PC-3 (cell line): ENCODE data around the gene ETFB. TPM values are rescaled to one million over a fixed set of nuclear protein-coding genes. Genes with fewer than 3 reads are reported as not detected.
A peak's percentile ranks its signal among the peaks of the same experiment; 100 is the strongest.

Experiments used
- ATAC-seq: fragments of 200-7000 bp; cut with Tn5 transposase; 2 replicates; pipeline ENCODE4 v1.9.1; 2020; ENCODE audit warnings: mild to moderate bottlenecking, moderate library complexity
- BruUV-seq: library from RNA; stranded (reverse); fragments of 400-500 nt; replicated peaks from 2 replicates; lab custom pipeline; 2021; lab: Mats Ljungman, UMichigan
- CTCF ChIA-PET: fragments of 300-600 bp; sonication (Branson Sonifier 250); formaldehyde crosslinking; loops from one replicate; lab custom pipeline; 2022; ENCODE audit warnings: antibody characterized with exemption; lab: Charles Lee
- POLR2A ChIA-PET: fragments of 300-600 bp; sonication (Branson Sonifier 250); formaldehyde crosslinking; loops from one replicate; lab custom pipeline; 2022; ENCODE audit warnings: antibody characterized with exemption; ENCODE audit not compliant: unreplicated experiment; lab: Charles Lee
- DNase-seq: peaks from one replicate; pipeline ENCODE4 v3.0.0-alpha.2; 2015
- H2AFZ ChIP-seq: fragments of 300-600 bp; sonication (generic); 2 replicates; pipeline ENCODE4 v1.6.0; 2016; ENCODE audit warnings: antibody characterized with exemption, low read length
- H3F3A ChIP-seq: fragments of 300-600 bp; sonication (generic); one replicate; pipeline ENCODE4 v1.6.0; 2017; ENCODE audit warnings: antibody characterized with exemption, low read length, control low read depth, mild to moderate bottlenecking; ENCODE audit not compliant: unreplicated experiment
- H3K27ac ChIP-seq: fragments of 300-600 bp; sonication (generic); 2 replicates; pipeline ENCODE4 v1.5.1; 2016; ENCODE audit warnings: mild to moderate bottlenecking, low read length
- H3K27me3 ChIP-seq: fragments of 300-600 bp; sonication (generic); 2 replicates; pipeline ENCODE4 v1.6.1; 2016; ENCODE audit warnings: low read length, mixed read lengths
- H3K36me3 ChIP-seq: fragments of 300-600 bp; sonication (generic); 2 replicates; pipeline ENCODE4 v1.6.1; 2016; ENCODE audit warnings: low read depth, mixed run types, low read length, mixed read lengths
- H3K4me1 ChIP-seq: fragments of 300-600 bp; sonication (generic); 2 replicates; pipeline ENCODE4 v1.5.1; 2016; ENCODE audit warnings: low read length; ENCODE audit not compliant: insufficient read depth
- H3K4me2 ChIP-seq: fragments of 300-600 bp; sonication (generic); 2 replicates; pipeline ENCODE4 v1.6.0; 2016; ENCODE audit warnings: low read length
- H3K4me3 ChIP-seq: fragments of 300-600 bp; sonication (generic); 2 replicates; pipeline ENCODE4 v1.5.1; 2016; ENCODE audit warnings: mild to moderate bottlenecking, low read length, mixed read lengths
- H3K79me2 ChIP-seq: fragments of 300-600 bp; sonication (generic); 2 replicates; pipeline ENCODE4 v1.6.1; 2017; ENCODE audit warnings: low read length, mixed read lengths
- H3K9ac ChIP-seq: fragments of 300-600 bp; sonication (generic); 2 replicates; pipeline ENCODE4 v1.6.0; 2016; ENCODE audit warnings: mild to moderate bottlenecking, low read length
- H3K9me2 ChIP-seq: fragments of 300-600 bp; sonication (generic); replicated peaks from 2 replicates; pipeline ENCODE4 v1.6.1; 2016; ENCODE audit warnings: mixed run types, low read length, mixed read lengths
- H3K9me3 ChIP-seq: fragments of 300-600 bp; sonication (generic); 2 replicates; pipeline ENCODE4 v1.6.1; 2016; ENCODE audit warnings: low read length, mixed read lengths
- H4K20me1 ChIP-seq: fragments of 300-600 bp; sonication (generic); 2 replicates; pipeline ENCODE4 v1.6.1; 2016; ENCODE audit warnings: low read length, mixed read lengths
- EZH2 ChIP-seq: fragments of 300-600 bp; sonication (generic); IDR thresholded peaks from one replicate; pipeline ENCODE4 v1.6.1; 2017; ENCODE audit warnings: antibody characterized with exemption, mild to moderate bottlenecking, low read length; ENCODE audit not compliant: unreplicated experiment
- EZH2phosphoT487 ChIP-seq: fragments of 300-600 bp; sonication (generic); IDR thresholded peaks from 2 replicates; pipeline ENCODE4 v1.6.1; 2018; ENCODE audit warnings: mild to moderate bottlenecking, antibody characterized with exemption, low read length, borderline replicate concordance
- intact Hi-C: fragments of 100-400 bp; cut with micrococcal nuclease; formaldehyde crosslinking; loops from 2 replicates; pipeline ENCODE4 v1.9.0; 2023
- total RNA-seq: library from RNA; depleted of rRNA; stranded (reverse); fragments of >200 nt; gene quantifications from 2 replicates; pipeline ENCODE4 v1.2.3, GENCODE V29; 2014
- TF ChIP-seq, protein P1 (sequence below): fragments of 300-600 bp; sonication (generic); conservative IDR thresholded peaks from 2 replicates; pipeline ENCODE4 v1.5.1; 2017; ENCODE audit warnings: antibody characterized with exemption, low read depth, mild to moderate bottlenecking, low read length

Gene ETFB
- total RNA-seq, 1 experiment from 2014 or later: 249 TPM

DNA sequence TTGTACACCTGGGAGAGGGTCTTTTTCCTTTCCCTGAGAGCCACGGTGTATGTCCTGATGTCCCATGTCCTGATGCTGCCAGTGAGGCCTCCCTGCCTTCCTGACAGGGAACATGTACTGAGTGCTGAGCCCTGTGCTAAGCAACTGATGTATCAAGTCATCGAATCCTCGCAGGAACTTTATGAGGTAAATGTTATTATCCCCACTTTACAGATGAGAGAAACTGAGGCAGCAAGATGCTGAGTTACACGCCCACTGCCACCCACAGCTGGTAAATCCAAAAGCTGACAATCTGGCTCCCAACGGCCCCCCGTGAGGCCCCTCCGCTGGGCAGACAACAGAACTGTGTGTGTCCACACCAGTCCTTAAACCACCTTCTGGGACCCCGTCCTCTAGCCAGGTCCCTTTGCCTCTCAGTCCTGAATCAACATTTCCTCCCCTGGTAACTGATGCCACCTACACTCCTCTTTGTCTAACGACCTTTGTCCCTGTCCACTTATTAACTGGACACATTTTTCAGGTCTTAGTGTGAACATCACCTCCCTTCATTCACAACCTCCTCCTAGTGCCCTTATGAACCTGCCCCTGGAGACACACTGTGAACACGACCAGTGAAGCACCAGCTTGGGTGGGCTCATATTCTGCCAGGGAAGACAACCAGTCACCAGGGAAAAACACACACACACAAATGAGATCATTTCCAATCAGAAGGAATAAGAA, 18.8 kb downstream of the ETFB start:
- no peak overlapping the region for H3K4me3 ChIP-seq
- no peaks in the 10 kb centered on the region for H3K9me2 ChIP-seq
- peaks cover 9% of the 10 kb centered on the region for H3K4me1 ChIP-seq
- H3K4me2 ChIP-seq: no peak overlapping the region
- no peak for DNase-seq
- H3K9me3 ChIP-seq: no peaks in the 10 kb centered on the region
- no TSS peak for BruUV-seq
- ChIA-PET POLR2A (no interaction called here), CTCF (no interaction called here)
- no peaks in the 10 kb centered on the region for H3K79me2 ChIP-seq
- H3K9ac ChIP-seq: no peak overlapping the region
- peaks cover 33% of the 10 kb centered on the region for H3K36me3 ChIP-seq
- H4K20me1 ChIP-seq: no peaks in the 10 kb centered on the region
- no peak overlapping the region for H3K27ac ChIP-seq
- no peaks in the 10 kb centered on the region for H3F3A ChIP-seq
- no peak overlapping the region for H2AFZ ChIP-seq
- TF ChIP-seq EZH2 (no peak), EZH2phosphoT487 (no peak)
- TF ChIP-seq, protein P1, sequence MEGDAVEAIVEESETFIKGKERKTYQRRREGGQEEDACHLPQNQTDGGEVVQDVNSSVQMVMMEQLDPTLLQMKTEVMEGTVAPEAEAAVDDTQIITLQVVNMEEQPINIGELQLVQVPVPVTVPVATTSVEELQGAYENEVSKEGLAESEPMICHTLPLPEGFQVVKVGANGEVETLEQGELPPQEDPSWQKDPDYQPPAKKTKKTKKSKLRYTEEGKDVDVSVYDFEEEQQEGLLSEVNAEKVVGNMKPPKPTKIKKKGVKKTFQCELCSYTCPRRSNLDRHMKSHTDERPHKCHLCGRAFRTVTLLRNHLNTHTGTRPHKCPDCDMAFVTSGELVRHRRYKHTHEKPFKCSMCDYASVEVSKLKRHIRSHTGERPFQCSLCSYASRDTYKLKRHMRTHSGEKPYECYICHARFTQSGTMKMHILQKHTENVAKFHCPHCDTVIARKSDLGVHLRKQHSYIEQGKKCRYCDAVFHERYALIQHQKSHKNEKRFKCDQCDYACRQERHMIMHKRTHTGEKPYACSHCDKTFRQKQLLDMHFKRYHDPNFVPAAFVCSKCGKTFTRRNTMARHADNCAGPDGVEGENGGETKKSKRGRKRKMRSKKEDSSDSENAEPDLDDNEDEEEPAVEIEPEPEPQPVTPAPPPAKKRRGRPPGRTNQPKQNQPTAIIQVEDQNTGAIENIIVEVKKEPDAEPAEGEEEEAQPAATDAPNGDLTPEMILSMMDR: no peak
- intact Hi-C loops: no loop called here
- ATAC-seq: no peak
- no peaks in the 10 kb centered on the region for H3K27me3 ChIP-seq

DNA sequence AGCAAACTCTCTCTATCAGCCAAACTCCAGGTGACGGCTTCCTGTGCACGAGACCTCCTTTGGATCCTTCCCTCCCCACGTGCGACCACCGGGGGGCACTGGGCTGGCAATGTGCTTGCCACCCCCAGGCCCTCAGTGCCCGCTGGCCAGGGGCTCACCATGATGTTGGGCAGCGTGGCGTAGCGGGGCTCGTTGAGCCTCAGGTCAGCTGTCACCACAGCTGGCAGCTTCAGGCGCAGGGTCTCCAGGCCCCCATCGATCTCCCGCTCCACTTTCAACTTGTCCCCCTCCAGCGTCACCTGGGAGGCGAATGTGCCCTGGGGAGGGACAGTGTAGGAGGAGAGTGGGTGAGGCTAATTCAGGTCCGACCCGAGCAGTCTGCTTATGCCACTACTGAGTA, 19.4 kb downstream of the ETFB start:
- BruUV-seq: no TSS peak

More for the DNA sequence above, 19.4 kb downstream of the ETFB start:
- H3K27ac ChIP-seq: no peak overlapping the region
- no peak overlapping the region for H3K4me3 ChIP-seq
- H3K79me2 ChIP-seq: no peaks in the 10 kb centered on the region
- no peak overlapping the region for H3K4me2 ChIP-seq
- intact Hi-C loops: no loop called here
- H3F3A ChIP-seq: no peaks in the 10 kb centered on the region
- ATAC-seq (no peak), DNase-seq (no peak)
- CTCF ChIA-PET: no interaction called here
- TF ChIP-seq, protein P1: peak; percentile 32; the same call in 1 of the 2 replicates
- TF ChIP-seq EZH2phosphoT487: no peak
- no peak overlapping the region for H3K9ac ChIP-seq
- peaks cover 30% of the 10 kb centered on the region for H3K36me3 ChIP-seq
- no peak overlapping the region for H2AFZ ChIP-seq
- POLR2A ChIA-PET: no interaction called here
- H3K4me1 ChIP-seq: peaks cover 13% of the 10 kb centered on the region
- no peaks in the 10 kb centered on the region for H3K9me3 ChIP-seq
- H4K20me1 ChIP-seq: no peaks in the 10 kb centered on the region
- no peaks in the 10 kb centered on the region for H3K9me2 ChIP-seq
- H3K27me3 ChIP-seq: no peaks in the 10 kb centered on the region
